PC-3 (cell line): ENCODE results near the gene GYPC.

Source experiments
- CTCF ChIP-seq: fragments of 300-600 bp; sonication (generic); conservative IDR thresholded peaks from 2 replicates; pipeline ENCODE4 v1.5.1; 2017; ENCODE audit warnings: antibody characterized with exemption, low read depth, mild to moderate bottlenecking, low read length
- EZH2phosphoT487 ChIP-seq: fragments of 300-600 bp; sonication (generic); IDR thresholded peaks from 2 replicates; pipeline ENCODE4 v1.6.1; 2018; ENCODE audit warnings: mild to moderate bottlenecking, antibody characterized with exemption, low read length, borderline replicate concordance

GRCh38 chr2:126679094-126679713, 23.2 kb downstream of the GYPC start:
- TF ChIP-seq CTCF (no peak), EZH2phosphoT487 (no peak)
